NCI-H2029 (cell line): ENCODE data around the gene FSTL1.

Source experiments
- DNase-seq: peaks from one replicate; lab custom pipeline; 2025; lab: John Stamatoyannopoulos, UW

Gene FSTL1

GRCh38 chr3:120440001-120440703 is 10.6 kb downstream of the FSTL1 start:
- DNase-seq = no peak

- no peak for DNase-seq
Measured at GRCh38 chr3:120438665-120439370, 12.0 kb downstream of the FSTL1 start.

GRCh38 chr3:120438216-120438615 is 12.6 kb downstream of the FSTL1 start:
- DNase-seq = no peak

GRCh38 chr3:120437559-120437958 is 13.2 kb downstream of the FSTL1 start:
- no peak for DNase-seq

- DNase-seq = no peak
Measured at GRCh38 chr3:120436523-120437050, 14.2 kb downstream of the FSTL1 start.

GRCh38 chr3:120435621-120436020 is 15.2 kb downstream of the FSTL1 start:
- DNase-seq = no peak

- no peak for DNase-seq
Measured at GRCh38 chr3:120433662-120434331, 17.0 kb downstream of the FSTL1 start.

- DNase-seq = no peak
Measured at GRCh38 chr3:120432150-120432860, 18.5 kb downstream of the FSTL1 start.

- no peak for DNase-seq
Measured at GRCh38 chr3:120429921-120430361, 20.9 kb downstream of the FSTL1 start.

GRCh38 chr3:120428924-120429323 is 21.9 kb downstream of the FSTL1 start:
- DNase-seq = no peak

- DNase-seq = no peak
Measured at GRCh38 chr3:120427201-120427600, 23.6 kb downstream of the FSTL1 start.

GRCh38 chr3:120425572-120426250 is 25.1 kb downstream of the FSTL1 start:
- DNase-seq = no peak

GRCh38 chr3:120424976-120425570 is 25.7 kb downstream of the FSTL1 start:
- DNase-seq = no peak

GRCh38 chr3:120424506-120424905 is 26.3 kb downstream of the FSTL1 start:
- no peak for DNase-seq

- DNase-seq = no peak
Measured at GRCh38 chr3:120423432-120423831, 27.4 kb downstream of the FSTL1 start.

- no peak for DNase-seq
Measured at GRCh38 chr3:120421926-120422325, 28.9 kb downstream of the FSTL1 start.

- DNase-seq = no peak
Measured at GRCh38 chr3:120420928-120421551, 29.8 kb downstream of the FSTL1 start.

- DNase-seq = no peak
Measured at GRCh38 chr3:120420360-120420759, 30.4 kb downstream of the FSTL1 start.

- no peak for DNase-seq
Measured at GRCh38 chr3:120419797-120420196, 31.0 kb downstream of the FSTL1 start.

- DNase-seq = peak; percentile 77
Measured at GRCh38 chr3:120418866-120419490, 31.8 kb downstream of the FSTL1 start.
